GM04503 (cell line): ENCODE measurements around the gene BCAP31.
"Not testable (repeated sequence)": the region's sequence is repeated elsewhere in the genome, so short reads cannot be mapped to it uniquely, and the experiment has no call there.

ENCODE experiments used
- DNase-seq: peaks from one replicate; pipeline ENCODE4 v3.0.0-alpha.2; 2012; ENCODE audit warnings: low read depth

The BCAP31 gene

DNA sequence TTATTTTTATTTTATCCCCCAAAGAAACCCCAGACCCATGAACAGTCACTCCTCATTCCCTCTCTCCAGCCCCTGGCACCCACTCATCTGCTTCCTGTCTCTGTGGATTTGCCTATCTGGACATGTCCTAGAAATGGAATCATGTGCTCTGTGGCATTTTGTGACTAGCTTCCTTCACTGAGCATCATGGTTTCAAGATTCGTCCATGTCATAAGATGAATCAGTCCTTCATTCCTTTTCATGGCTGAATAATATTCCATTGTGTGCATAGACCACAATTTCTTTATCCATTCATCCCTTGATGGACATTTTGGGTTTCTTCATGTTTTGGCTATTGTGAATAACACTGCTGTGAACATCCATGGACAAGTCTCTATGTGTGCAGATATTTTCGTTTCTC is 10.7 kb upstream of the BCAP31 start:
- DNase-seq: no peak

DNA sequence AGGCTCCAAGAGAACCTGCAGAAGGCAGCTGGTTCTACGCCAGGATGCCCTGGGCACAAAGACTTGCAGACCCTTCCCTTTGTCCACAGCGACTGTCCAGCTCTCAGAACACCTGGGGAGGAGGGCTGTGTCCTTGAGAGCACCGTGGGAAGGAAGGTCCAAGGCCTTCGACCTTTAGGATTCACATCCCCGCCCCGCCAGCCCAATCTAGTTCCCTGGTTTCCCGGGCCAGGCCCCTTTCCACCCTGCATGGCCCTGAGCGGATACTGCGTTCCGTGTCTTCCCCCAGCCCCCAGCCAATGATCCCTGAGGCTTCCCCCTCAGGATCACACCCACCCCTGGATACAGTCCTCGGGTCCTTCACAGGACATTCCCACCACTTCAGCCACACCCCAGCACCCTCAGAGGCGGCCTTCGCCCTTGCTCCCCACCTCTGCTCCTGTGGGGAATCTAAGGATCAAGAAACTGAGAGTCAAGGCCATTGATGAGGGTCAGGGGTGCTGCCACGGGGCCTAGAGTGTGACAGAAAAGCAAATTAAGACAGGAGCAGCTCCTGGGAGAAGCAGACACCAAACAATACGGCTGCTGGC is 9.6 kb upstream of the BCAP31 start:
- DNase-seq: no peak

DNA sequence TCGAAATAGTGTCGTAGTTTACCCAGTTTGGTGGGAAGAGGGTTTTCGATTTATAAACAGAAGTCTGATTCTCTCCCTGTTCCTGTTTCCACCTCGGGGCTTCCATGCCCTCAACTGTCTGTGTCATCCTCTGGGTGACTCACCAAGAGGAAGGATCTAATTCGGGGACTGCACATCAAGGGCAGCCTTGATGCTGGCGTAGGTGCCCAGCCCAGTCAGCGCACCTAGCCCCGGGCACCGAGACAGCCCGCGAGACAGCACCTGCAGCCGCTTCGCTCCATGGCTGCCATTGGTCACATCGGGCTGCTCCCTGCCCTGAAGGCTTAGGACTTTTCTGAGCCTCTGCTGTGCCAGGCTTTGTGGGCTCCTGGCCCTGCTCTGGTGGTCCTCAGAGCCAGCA is 8.2 kb upstream of the BCAP31 start:
- no peak for DNase-seq

DNA sequence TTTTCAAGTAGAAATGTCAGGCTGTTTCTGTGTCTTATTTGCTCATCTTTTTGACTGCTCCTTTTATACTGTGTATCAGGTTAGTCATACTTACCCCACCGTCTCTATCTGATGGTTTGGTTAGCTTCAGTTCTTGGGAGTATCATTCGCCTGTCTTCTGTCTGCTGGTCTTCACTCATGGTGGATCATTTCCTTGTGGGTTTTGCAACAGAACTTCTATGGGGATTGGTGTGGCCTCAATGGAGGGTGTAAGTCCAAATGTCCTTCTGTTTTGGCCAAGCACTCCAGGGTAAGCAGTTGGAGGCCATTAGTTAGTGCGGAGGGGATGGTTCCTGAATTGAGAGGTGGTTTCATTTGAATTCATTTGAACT is 7.6 kb upstream of the BCAP31 start:
- no peak for DNase-seq

DNA sequence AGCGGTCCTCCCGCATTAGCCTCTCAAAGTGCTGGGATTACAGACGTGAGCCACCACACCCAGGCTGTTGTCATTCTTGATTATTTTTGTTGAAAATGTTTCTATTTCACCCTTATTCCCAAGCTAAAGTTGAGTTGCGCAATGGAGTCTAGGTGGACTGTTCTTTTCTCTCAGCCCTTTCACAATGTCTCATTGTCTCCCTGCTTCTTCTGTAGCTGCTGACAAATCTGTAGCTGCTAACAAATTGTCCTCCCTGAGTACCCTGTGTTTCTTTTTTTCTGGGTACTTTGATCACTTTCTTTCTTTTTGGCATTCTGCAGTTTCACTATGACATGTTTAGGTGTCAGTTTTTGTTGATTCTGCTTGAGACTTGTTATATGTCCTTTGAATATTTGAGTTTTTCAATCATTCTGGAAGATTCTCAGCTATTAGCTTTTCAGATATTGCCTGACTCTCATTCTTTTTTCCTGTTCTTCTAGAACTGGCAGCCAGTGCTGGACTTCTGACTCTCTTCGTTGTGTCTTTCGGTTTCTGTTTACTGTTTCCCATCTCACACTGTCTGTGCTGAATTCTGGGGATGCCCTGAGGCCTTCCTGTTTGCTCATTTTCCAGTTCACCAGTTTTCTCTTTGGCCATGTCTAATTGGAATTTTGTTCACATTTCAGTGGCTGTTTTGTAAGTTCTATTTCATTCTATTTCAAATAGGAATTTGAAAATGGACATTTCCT is 7.1 kb upstream of the BCAP31 start:
- DNase-seq: no peak

DNA sequence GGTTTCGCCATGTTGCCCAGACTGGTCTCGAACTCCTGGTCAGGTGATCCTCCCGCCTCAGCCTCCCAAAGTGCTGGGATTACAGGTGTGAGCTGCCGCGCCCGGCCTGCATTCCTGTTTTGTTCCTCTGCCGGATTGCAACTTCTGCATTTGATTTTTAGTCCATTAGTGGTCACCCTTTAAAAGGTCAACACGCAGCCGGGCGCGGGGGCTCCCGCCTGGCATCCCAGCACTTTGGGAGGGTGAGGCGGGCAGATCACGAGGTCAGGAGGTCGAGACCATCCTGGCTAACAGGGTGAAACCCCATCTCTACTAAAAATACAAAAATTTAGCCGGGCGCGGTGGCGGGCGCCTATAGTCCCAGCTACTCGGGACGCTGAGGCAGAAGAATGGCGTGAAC is 5.9 kb upstream of the BCAP31 start:
- DNase-seq: not testable (repeated sequence)

DNA sequence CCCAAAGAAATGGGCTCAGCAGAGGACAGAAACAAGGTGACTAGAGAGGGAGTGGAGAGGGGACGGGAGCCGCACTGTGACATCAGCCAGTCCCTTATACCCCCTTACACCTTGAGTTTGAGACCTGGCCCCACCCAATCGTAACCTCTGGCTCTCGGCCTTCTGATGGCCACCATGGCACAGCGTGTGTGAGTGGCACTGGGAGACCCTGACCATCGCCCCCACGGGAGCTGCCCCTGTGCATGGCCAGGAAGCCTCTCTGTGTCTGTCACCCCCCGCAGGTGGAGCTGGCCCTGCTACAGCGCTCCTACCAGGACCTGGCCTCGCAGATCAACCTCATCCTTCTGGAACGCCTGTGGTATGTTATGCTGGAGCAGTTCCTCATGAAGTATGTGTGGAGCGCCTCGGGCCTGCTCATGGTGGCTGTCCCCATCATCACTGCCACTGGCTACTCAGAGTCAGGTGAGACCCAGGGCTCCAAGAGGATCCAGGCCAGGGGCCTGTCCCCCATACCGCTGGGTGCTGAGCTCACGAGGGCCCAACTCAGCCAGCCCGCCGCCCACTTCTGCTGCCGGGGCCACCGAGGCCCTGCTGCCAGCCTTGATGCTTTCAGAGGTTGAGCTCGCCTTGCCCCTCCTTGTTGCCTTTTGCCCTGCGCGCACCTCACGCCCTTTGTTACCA is 4.9 kb upstream of the BCAP31 start:
- DNase-seq: no peak

DNA sequence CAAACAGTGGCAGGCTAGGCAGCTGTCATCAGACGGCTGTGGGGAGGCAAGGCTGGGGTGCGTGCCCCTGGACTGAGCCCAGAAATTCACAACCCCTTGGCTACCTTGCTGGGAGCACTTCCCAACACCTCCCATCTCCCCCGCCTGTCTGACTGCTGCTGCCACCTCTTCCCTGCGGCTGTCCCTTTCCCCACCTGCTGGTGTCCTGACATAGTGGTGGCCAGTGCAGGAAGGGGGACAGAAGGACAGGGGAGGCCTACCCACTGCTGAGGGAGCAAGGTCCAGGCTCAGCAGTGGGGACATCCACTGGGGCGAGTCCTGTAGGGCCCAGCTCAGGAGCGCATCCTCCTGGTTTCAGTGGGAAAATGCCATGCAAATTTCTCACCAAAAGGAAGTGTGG is 3.9 kb upstream of the BCAP31 start:
- no peak for DNase-seq

DNA sequence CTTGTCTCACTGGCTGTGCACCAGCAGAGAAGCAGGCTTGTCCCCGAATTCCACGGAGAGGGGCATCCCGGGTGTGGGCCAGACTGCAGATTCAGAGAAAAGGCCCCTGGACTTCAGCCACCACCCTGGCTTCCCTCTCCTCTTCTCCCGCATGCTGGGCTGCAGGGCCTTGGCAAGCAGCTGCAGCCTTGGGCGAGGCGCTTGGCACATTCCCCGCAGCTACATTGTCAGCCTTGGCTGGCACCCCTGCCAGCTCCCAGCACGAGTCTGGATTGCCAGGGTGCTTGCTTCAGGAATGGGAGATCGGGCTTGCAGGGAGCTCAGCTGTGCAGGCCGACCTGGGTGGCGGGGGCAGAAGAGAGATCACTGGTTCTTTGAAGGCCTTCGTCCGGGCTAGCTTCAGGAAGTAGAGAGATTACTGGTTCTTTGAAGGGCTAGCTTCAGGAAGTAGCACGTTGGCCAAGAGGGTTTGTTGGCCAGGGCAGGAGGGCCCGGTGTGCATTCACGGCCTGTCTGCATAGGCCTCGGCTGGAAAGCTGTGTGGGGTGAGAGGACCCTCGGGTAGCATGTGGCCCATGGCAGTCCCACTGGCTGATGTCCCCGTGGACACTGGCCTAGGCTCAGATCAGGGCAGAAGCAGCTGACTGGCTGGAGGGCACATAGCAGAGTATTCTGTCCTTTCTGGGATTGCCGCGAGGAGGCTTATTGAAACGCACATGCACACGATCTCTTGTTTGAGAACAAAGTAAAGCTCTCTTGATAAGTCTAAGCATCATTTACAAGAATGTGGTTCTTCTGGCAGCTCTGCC is 3.1 kb upstream of the BCAP31 start:
- no peak for DNase-seq

DNA sequence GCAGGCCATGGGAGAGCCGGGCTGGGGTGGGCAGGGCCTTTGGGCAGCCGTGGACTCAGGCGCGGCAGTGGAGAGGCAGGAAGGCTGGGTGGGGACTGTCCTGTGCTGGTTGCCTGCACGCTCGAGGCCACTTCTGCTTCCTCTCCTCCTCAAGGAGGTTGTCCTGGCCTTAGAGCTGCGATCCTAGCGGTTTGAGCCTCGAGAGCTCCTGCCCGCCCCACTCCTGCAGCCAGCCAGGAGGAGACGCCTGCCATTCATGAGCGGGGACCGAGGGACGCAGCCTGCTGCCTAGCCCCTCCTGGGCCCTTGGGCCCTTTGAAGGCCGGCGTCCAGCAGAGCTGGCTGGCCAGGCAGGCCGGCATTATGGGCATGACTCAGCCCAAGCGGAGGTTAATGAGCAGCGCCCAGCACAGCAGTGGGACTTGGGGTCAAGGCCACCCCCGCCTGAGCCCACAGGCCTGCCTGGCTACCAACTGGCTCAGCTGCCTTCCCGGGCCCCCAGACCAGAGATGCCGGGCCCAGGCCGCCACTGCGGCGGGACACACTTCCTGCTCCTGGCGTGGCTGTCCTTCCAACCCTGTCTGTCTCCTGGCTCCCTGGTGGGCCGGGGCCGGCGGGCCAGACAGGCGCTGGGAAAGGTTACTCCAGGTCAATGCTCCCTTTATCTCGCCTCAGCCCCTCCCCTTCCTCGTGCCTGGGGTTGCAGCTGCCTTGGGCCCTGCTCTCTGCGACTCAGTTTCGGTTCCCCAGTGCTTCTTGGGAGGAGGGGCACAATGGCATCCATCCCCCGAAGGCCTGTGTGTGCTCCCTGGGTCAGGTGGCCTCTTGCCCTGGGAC is 2.3 kb upstream of the BCAP31 start:
- DNase-seq: no peak

DNA sequence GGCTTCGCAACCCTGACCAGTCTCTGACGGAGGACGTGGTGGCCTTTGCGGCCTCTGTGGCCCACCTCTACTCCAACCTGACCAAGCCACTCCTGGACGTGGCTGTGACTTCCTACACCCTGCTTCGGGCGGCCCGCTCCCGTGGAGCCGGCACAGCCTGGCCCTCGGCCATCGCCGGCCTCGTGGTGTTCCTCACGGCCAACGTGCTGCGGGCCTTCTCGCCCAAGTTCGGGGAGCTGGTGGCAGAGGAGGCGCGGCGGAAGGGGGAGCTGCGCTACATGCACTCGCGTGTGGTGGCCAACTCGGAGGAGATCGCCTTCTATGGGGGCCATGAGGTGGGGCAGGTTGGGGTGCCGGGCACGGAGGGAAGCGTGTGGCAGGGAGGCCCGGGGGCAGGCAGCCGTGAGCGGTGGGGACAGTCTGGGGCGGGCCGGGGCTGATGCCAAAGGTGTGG is 1.7 kb upstream of the BCAP31 start:
- DNase-seq: no peak

DNA sequence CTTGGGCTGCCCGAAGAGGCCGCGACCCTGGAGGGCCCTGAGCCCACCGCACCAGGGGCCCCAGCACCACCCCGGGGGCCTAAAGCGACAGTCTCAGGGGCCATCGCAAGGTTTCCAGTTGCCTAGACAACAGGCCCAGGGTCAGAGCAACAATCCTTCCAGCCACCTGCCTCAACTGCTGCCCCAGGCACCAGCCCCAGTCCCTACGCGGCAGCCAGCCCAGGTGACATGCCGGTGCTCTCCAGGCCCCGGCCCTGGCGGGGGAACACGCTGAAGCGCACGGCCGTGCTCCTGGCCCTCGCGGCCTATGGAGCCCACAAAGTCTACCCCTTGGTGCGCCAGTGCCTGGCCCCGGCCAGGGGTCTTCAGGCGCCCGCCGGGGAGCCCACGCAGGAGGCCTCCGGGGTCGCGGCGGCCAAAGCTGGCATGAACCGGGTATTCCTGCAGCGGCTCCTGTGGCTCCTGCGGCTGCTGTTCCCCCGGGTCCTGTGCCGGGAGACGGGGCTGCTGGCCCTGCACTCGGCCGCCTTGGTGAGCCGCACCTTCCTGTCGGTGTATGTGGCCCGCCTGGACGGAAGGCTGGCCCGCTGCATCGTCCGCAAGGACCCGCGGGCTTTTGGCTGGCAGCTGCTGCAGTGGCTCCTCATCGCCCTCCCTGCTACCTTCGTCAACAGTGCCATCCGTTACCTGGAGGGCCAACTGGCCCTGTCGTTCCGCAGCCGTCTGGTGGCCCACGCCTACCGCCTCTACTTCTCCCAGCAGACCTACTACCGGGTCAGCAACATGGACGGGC is 1.0 kb upstream of the BCAP31 start:
- no peak for DNase-seq

DNA sequence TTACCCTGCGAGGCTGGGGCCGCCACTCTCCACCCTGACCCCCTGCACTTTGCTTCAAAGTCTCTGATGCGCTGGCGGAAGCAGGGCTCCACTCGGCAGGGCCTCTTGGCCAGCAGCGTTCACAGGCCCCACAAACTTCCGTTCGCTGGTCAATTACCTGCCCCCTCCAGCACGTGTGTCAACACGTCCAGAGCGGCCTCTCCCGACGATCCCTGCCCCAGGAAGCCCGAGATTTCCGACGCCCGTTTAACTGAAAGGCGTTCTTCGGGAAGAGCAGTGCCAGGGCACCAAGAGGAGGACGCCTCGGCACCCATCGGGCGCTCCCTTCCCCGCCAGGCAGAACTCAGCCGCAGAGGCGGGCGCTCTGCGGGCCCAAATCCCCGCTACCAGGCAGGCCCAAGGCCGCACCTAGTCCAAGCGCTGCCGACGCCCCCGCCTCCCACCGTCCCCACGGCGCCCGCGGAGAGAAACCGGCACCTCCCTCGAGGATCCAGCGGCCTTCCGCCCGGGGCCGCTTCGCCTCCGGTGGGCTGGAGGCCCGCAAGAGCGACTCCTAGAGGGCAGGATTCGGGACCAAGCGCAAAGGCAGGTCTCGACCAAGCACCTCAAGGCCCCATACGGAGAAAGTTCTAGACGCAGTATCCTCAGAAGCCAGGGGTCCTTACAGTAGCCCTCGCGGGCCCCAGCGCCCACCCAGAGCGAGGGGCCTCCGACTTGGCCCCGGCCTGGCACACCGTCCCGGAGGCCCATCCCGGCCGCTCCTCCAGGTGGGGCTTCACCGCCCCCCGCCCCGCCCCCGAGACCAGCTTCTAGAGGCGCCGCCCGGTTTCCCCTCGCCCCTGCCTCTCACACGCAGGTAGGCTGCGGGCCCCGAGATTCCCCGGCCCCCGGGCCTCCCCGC is 586 bp downstream of the BCAP31 start:
- DNase-seq: no peak

DNA sequence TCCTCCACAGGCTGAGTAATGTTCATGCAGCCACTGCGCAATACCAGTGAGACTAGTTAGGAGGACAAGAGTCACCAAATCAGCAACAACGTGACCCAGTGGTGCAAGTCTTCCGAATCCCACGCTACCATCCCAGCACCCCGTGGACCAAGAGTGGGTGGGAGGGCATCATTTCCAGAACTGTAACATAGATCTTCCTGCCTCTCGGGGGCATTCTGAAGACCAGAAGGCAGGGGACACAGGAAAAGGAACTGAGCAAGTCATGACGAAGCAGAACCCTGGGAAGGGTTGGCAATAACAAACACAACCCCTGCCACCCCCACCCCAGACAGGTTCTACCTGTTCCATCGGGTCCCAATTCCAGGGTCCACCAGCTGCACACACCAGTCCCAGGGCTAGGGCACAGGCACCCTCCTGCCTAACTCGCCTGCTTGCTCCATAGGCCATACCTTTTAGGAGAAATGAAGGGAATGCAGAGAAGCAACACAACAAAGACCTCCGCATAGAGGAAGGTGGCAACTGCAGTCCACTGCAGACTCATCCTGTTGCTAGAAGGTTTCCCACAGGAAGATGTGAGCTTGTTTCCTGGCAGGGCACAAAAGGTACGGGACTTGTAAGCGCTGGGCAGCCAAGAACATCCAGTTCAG is 1.4 kb downstream of the BCAP31 start:
- DNase-seq: no peak

DNA sequence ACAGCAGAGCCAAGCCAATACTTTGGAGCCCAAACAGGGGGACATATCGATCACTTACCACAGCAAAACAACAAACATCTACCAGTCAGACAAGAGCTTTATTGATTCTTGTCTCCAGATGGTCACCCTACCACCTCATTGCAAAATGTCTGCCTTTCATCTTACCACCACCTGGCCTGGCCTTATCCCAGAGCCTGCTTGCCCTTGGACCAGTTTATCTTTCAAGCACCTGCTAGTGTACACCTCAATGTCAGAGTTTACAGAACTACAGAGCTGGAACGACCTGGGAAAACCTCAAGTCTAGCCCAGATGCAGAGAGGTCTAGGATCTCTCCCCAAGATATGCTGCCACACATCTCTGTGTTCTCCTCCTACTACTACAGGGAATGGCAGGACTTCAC is 4.5 kb downstream of the BCAP31 start:
- DNase-seq: no peak

DNA sequence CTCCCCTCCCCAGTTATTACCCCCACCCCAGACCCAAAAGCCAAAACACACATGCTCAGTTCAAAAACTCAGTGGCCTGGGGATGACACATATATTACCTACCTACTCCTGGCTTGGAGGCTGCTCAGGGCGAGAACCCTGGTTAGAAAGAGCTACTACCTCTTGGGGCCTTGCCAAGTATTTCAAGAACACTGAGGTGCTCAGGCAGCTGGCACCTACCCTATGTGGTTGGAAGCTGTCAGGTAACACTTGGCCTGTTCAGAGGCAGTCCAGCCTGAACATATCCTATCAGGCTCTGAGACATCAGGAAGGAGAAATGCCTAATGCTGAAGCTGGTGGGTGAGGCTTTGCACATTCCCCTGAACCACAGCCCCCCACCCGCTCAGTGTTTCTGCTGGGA is 4.9 kb downstream of the BCAP31 start:
- no peak for DNase-seq

DNA sequence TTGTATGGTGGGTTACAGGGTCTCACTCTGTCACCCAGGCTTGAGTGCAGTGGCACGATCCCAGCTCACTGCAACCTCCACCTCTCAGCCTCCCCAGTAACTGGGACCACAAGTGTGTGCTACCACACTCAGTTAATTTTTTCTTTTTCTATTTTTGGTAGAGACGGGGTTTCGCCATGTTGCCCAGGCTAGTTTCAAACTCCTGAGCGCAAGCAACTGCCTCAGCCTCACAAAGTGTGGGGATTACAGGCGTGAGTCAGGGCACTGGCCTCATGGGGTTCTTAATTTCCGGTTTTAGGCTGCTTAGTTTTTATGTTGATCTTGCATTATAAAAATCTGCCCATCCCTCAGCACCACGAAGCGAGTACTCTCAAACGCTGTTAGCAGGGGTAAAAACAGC is 6.7 kb downstream of the BCAP31 start:
- DNase-seq: no peak

DNA sequence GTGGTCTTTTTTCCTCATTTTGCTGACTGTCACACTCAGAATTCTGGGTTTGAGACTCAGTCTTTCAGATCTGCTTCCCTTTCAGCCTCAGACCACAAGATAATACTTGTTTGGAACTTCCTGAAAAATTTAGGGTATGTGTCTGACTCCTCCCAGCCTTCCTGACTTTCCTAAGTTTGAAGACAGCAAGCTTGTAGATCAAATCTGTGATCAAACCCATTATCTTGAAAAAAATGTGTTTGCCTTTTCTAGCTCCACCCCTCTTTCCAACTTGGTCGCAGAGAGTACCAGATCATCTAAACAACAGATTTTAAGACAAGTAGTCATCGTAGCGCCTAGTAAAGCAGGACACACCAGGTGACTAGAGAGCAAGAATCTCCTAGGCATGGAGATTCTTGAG is 9.9 kb downstream of the BCAP31 start:
- DNase-seq: no peak
